Astrocyte (in vitro differentiated cells and primary cell): ENCODE results near the gene EEF1AKMT3.
"Not testable (repeated sequence)": the region's sequence is repeated elsewhere in the genome, so short reads cannot be mapped to it uniquely, and the experiment has no call there.

Source experiments
- CTCF ChIP-seq: IDR thresholded peaks from 2 replicates; pipeline ENCODE4 v1.5.1; 2011; ENCODE audit warnings: low read depth, mild to moderate bottlenecking, inconsistent platforms, low read length, moderate library complexity; ENCODE audit not compliant: insufficient read depth
- EZH2 ChIP-seq: IDR thresholded peaks from 2 replicates; pipeline ENCODE4 v1.6.1; 2012; ENCODE audit warnings: mild to moderate bottlenecking, low read length, inconsistent platforms; ENCODE audit not compliant: insufficient read depth

GRCh38 chr12:57817990-57818331 is 45.5 kb downstream of the EEF1AKMT3 start:
- TF ChIP-seq EZH2, CTCF: not testable (repeated sequence)
